Spleen (tissue), 7 donors: ENCODE results near the gene LRSAM1.

Source experiments
- POLR2A ChIP-seq, 3 donors: fragments of 450-650 bp; IDR thresholded peaks; one replicate each; pipeline ENCODE4 v1.5.1; 2017; ENCODE audit warnings: antibody characterized with exemption in 3 of 3, mild to moderate bottlenecking in 1 of 3
- TF ChIP-seq, protein P1 (sequence below), 11 experiments: fragments of 200-600 bp in 7 of 11; fragments of 450-650 bp in 4 of 11; sonication (generic) in 4 of 11; IDR thresholded peaks in 8 of 11; conservative IDR thresholded peaks in 3 of 11; 1 replicate in 7 of 11; 2 replicates in 4 of 11; pipeline versions ENCODE4 v1.4.0 to v1.8.0; 2016 to 2021; ENCODE audit warnings: antibody characterized with exemption in 11 of 11, inconsistent platforms in 4 of 11, mild to moderate bottlenecking in 1 of 11
- donor health status: DM: no; HTN: no; CAD: no; lungs with moderate emphysema.
- donor health status: DM: no; HTN: no; CAD: no.
- donor health status: DM: no; HTN: no; CAD: no.

DNA sequence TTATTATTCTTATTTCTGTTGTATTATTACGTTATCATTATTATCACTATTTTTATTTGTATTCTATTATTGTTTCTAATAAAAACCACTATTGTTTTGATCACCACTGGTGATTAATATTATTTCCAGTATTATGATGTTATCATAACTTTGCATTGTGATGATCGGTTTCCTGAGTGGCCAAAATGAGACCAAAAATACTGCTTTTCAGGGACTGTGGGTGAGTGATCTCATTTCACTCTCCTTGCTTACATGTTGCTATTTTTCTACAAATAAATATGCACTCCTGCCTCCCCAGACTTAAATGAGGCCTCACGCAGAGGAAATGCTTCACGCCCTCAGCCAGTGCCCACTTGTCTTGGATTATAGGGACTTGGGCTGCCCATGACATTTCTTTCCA, 78.4 kb downstream of the LRSAM1 start:
- TF ChIP-seq, protein P1, sequence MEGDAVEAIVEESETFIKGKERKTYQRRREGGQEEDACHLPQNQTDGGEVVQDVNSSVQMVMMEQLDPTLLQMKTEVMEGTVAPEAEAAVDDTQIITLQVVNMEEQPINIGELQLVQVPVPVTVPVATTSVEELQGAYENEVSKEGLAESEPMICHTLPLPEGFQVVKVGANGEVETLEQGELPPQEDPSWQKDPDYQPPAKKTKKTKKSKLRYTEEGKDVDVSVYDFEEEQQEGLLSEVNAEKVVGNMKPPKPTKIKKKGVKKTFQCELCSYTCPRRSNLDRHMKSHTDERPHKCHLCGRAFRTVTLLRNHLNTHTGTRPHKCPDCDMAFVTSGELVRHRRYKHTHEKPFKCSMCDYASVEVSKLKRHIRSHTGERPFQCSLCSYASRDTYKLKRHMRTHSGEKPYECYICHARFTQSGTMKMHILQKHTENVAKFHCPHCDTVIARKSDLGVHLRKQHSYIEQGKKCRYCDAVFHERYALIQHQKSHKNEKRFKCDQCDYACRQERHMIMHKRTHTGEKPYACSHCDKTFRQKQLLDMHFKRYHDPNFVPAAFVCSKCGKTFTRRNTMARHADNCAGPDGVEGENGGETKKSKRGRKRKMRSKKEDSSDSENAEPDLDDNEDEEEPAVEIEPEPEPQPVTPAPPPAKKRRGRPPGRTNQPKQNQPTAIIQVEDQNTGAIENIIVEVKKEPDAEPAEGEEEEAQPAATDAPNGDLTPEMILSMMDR (IDR thresholded peaks at IDR 0.05 in 8 of 11, conservative IDR thresholded peaks at IDR 0.05 in 3 of 11): no peak
- TF ChIP-seq POLR2A (IDR thresholded peaks at IDR 0.05): no peak
